ENCODE results near the gene PGGT1B.

The PGGT1B gene

GRCh38 chr5:115190388-115190787, 72.3 kb downstream of the PGGT1B start:
- H3K4me1 ChIP-seq (ENCODE audit: control insufficient read depth in 2 of 2, insufficient read depth in 1 of 2, low read depth in 1 of 2, low read length in 2 of 2), result no peaks in the 10 kb centered on the region
- H2BK12ac ChIP-seq (ENCODE audit: low read length), result no peak overlapping the region
- no peak overlapping the region for H2AK5ac ChIP-seq (ENCODE audit: low read depth, low read length)
- no peak overlapping the region for H2BK5ac ChIP-seq (ENCODE audit: low read length)
- no peaks in the 10 kb centered on the region for H3K27me3 ChIP-seq (ENCODE audit: control insufficient read depth in 3 of 3, insufficient read depth in 3 of 3, low read depth in 1 of 3, low read length in 3 of 3)
- no peak overlapping the region for H4K91ac ChIP-seq (ENCODE audit: low read depth, low read length, poor library complexity)
- H4K8ac ChIP-seq (ENCODE audit: low read depth, low read length), result no peak overlapping the region
- no peak overlapping the region for H3K23ac ChIP-seq (ENCODE audit: low read depth, low read length, poor library complexity)
- no peak overlapping the region for H3K4me3 ChIP-seq (ENCODE audit: low read length in 2 of 2)
- no peak for DNase-seq (ENCODE audit: low spot score)
- H3K79me1 ChIP-seq (ENCODE audit: low read depth, low read length), result no peaks in the 10 kb centered on the region
- no peak overlapping the region for H3K27ac ChIP-seq (replicated peaks; ENCODE audit: low read length)
- no peak overlapping the region for H2BK15ac ChIP-seq (ENCODE audit: low read length)
- H3K4ac ChIP-seq (ENCODE audit: low read length), result no peak overlapping the region
- H2AFZ ChIP-seq (ENCODE audit: low read length), result no peak overlapping the region
- no peak overlapping the region for H2BK120ac ChIP-seq (ENCODE audit: low read depth, low read length)
- no peaks in the 10 kb centered on the region for H3K36me3 ChIP-seq (replicated peaks in 1 of 2; ENCODE audit: control insufficient read depth in 2 of 2, insufficient read depth in 2 of 2, low read length in 2 of 2)
- no CpG with 5 or more reads among the region's 4 CpGs for WGBS, 2 donors (ENCODE audit: extremely low coverage in 2 of 2, insufficient read length in 2 of 2, insufficient replicate concordance in 1 of 2)
- no peak overlapping the region for H3K9ac ChIP-seq (ENCODE audit: low read depth, low read length, poor library complexity)
- H3K14ac ChIP-seq (ENCODE audit: low read length), result no peak overlapping the region
- H3K4me2 ChIP-seq (ENCODE audit: insufficient read depth, low read length, poor library complexity, severe bottlenecking), result no peak overlapping the region
- H3K18ac ChIP-seq (ENCODE audit: low read length), result no peak overlapping the region
- H3K9me3 ChIP-seq (replicated peaks in 1 of 2; ENCODE audit: control insufficient read depth in 2 of 2, insufficient read depth in 1 of 2, low read depth in 1 of 2, low read length in 2 of 2), result no peaks in the 10 kb centered on the region

- DNase-seq (ENCODE audit: low spot score), result no peak
- Histone ChIP-seq H3K36me3 (replicated peaks in 1 of 2; ENCODE audit: control insufficient read depth in 2 of 2, insufficient read depth in 2 of 2, low read length in 2 of 2) (no peaks in the 10 kb centered on the region), H2BK5ac (ENCODE audit: low read length) (no peak overlapping the region), H3K23ac (ENCODE audit: low read depth, low read length, poor library complexity) (no peak overlapping the region), H3K79me1 (ENCODE audit: low read depth, low read length) (no peaks in the 10 kb centered on the region), H3K14ac (ENCODE audit: low read length) (no peak overlapping the region), H2BK120ac (ENCODE audit: low read depth, low read length) (no peak overlapping the region), H3K4me2 (ENCODE audit: insufficient read depth, low read length, poor library complexity, severe bottlenecking) (no peak overlapping the region), H2AFZ (ENCODE audit: low read length) (no peak overlapping the region), H4K8ac (ENCODE audit: low read depth, low read length) (no peak overlapping the region), H3K4me1 (ENCODE audit: control insufficient read depth in 2 of 2, insufficient read depth in 1 of 2, low read depth in 1 of 2, low read length in 2 of 2) (no peaks in the 10 kb centered on the region), H3K4ac (ENCODE audit: low read length) (no peak overlapping the region), H3K9ac (ENCODE audit: low read depth, low read length, poor library complexity) (no peak overlapping the region), H4K91ac (ENCODE audit: low read depth, low read length, poor library complexity) (no peak overlapping the region), H3K4me3 (ENCODE audit: low read length in 2 of 2) (no peak overlapping the region), H2BK15ac (ENCODE audit: low read length) (no peak overlapping the region), H2BK12ac (ENCODE audit: low read length) (no peak overlapping the region), H3K27me3 (ENCODE audit: control insufficient read depth in 3 of 3, insufficient read depth in 3 of 3, low read depth in 1 of 3, low read length in 3 of 3) (no peaks in the 10 kb centered on the region), H2AK5ac (ENCODE audit: low read depth, low read length) (no peak overlapping the region), H3K18ac (ENCODE audit: low read length) (no peak overlapping the region), H3K27ac (replicated peaks; ENCODE audit: low read length) (no peak overlapping the region), H3K9me3 (replicated peaks in 1 of 2; ENCODE audit: control insufficient read depth in 2 of 2, insufficient read depth in 1 of 2, low read depth in 1 of 2, low read length in 2 of 2) (no peaks in the 10 kb centered on the region)
- no CpG with 5 or more reads among the region's 2 CpGs for WGBS, 2 donors (ENCODE audit: extremely low coverage in 2 of 2, insufficient read length in 2 of 2, insufficient replicate concordance in 1 of 2)
Measured at GRCh38 chr5:115189866-115190265, 72.8 kb downstream of the PGGT1B start.

GRCh38 chr5:115186794-115187193, 75.9 kb downstream of the PGGT1B start:
- no peak overlapping the region for H3K14ac ChIP-seq (ENCODE audit: low read length)
- no peak overlapping the region for H4K8ac ChIP-seq (ENCODE audit: low read depth, low read length)
- H2BK5ac ChIP-seq (ENCODE audit: low read length), result no peak overlapping the region
- H2AK5ac ChIP-seq (ENCODE audit: low read depth, low read length), result no peak overlapping the region
- no peak overlapping the region for H4K91ac ChIP-seq (ENCODE audit: low read depth, low read length, poor library complexity)
- H2AFZ ChIP-seq (ENCODE audit: low read length), result no peak overlapping the region
- H3K27ac ChIP-seq (replicated peaks; ENCODE audit: low read length), result no peak overlapping the region
- H3K4me1 ChIP-seq (ENCODE audit: control insufficient read depth in 2 of 2, insufficient read depth in 1 of 2, low read depth in 1 of 2, low read length in 2 of 2), result no peaks in the 10 kb centered on the region
- no peak overlapping the region for H3K9ac ChIP-seq (ENCODE audit: low read depth, low read length, poor library complexity)
- no peak overlapping the region for H3K4me2 ChIP-seq (ENCODE audit: insufficient read depth, low read length, poor library complexity, severe bottlenecking)
- no peak overlapping the region for H3K18ac ChIP-seq (ENCODE audit: low read length)
- no peak overlapping the region for H3K4me3 ChIP-seq (ENCODE audit: low read length in 2 of 2)
- no peak overlapping the region for H2BK120ac ChIP-seq (ENCODE audit: low read depth, low read length)
- DNase-seq (ENCODE audit: low spot score), result no peak
- no peak overlapping the region for H2BK12ac ChIP-seq (ENCODE audit: low read length)
- no peaks in the 10 kb centered on the region for H3K9me3 ChIP-seq (replicated peaks in 1 of 2; ENCODE audit: control insufficient read depth in 2 of 2, insufficient read depth in 1 of 2, low read depth in 1 of 2, low read length in 2 of 2)
- no peaks in the 10 kb centered on the region for H3K36me3 ChIP-seq (replicated peaks in 1 of 2; ENCODE audit: control insufficient read depth in 2 of 2, insufficient read depth in 2 of 2, low read length in 2 of 2)
- H2BK15ac ChIP-seq (ENCODE audit: low read length), result no peak overlapping the region
- H3K27me3 ChIP-seq (ENCODE audit: control insufficient read depth in 3 of 3, insufficient read depth in 3 of 3, low read depth in 1 of 3, low read length in 3 of 3), result peaks cover 0 to 18% (median 4%) of the 10 kb centered on the region in 3 experiments
- no peak overlapping the region for H3K4ac ChIP-seq (ENCODE audit: low read length)
- H3K23ac ChIP-seq (ENCODE audit: low read depth, low read length, poor library complexity), result no peak overlapping the region
- no peaks in the 10 kb centered on the region for H3K79me1 ChIP-seq (ENCODE audit: low read depth, low read length)

GRCh38 chr5:115184770-115185169, 77.9 kb downstream of the PGGT1B start:
- H3K4me3 ChIP-seq (ENCODE audit: low read length in 2 of 2), result no peak overlapping the region
- no peak overlapping the region for H2BK120ac ChIP-seq (ENCODE audit: low read depth, low read length)
- H3K27ac ChIP-seq (replicated peaks; ENCODE audit: low read length), result no peak overlapping the region
- no peak overlapping the region for H3K9ac ChIP-seq (ENCODE audit: low read depth, low read length, poor library complexity)
- H2BK5ac ChIP-seq (ENCODE audit: low read length), result no peak overlapping the region
- no CpG with 5 or more reads among the region's 2 CpGs for WGBS, 2 donors (ENCODE audit: extremely low coverage in 2 of 2, insufficient read length in 2 of 2, insufficient replicate concordance in 1 of 2)
- no peak overlapping the region for H2BK12ac ChIP-seq (ENCODE audit: low read length)
- no peaks in the 10 kb centered on the region for H3K36me3 ChIP-seq (replicated peaks in 1 of 2; ENCODE audit: control insufficient read depth in 2 of 2, insufficient read depth in 2 of 2, low read length in 2 of 2)
- no peaks in the 10 kb centered on the region for H3K79me1 ChIP-seq (ENCODE audit: low read depth, low read length)
- H3K9me3 ChIP-seq (replicated peaks in 1 of 2; ENCODE audit: control insufficient read depth in 2 of 2, insufficient read depth in 1 of 2, low read depth in 1 of 2, low read length in 2 of 2), result no peaks in the 10 kb centered on the region
- no peak overlapping the region for H2BK15ac ChIP-seq (ENCODE audit: low read length)
- no peak overlapping the region for H3K23ac ChIP-seq (ENCODE audit: low read depth, low read length, poor library complexity)
- DNase-seq (ENCODE audit: low spot score), result no peak
- no peak overlapping the region for H3K4ac ChIP-seq (ENCODE audit: low read length)
- no peak overlapping the region for H4K8ac ChIP-seq (ENCODE audit: low read depth, low read length)
- H3K14ac ChIP-seq (ENCODE audit: low read length), result no peak overlapping the region
- H2AK5ac ChIP-seq (ENCODE audit: low read depth, low read length), result no peak overlapping the region
- no peak overlapping the region for H4K91ac ChIP-seq (ENCODE audit: low read depth, low read length, poor library complexity)
- H2AFZ ChIP-seq (ENCODE audit: low read length), result no peak overlapping the region
- no peak overlapping the region for H3K18ac ChIP-seq (ENCODE audit: low read length)
- H3K4me1 ChIP-seq (ENCODE audit: control insufficient read depth in 2 of 2, insufficient read depth in 1 of 2, low read depth in 1 of 2, low read length in 2 of 2), result no peaks in the 10 kb centered on the region
- no peak overlapping the region for H3K4me2 ChIP-seq (ENCODE audit: insufficient read depth, low read length, poor library complexity, severe bottlenecking)
- peaks cover 0 to 32% (median 17%) of the 10 kb centered on the region in 3 experiments for H3K27me3 ChIP-seq (ENCODE audit: control insufficient read depth in 3 of 3, insufficient read depth in 3 of 3, low read depth in 1 of 3, low read length in 3 of 3)
